Suprapubic skin (tissue), 4 donors: ENCODE data around the gene PTCHD1.

ENCODE experiments used
- CTCF ChIP-seq, 2 donors: fragments of 200-600 bp in 1 of 2; fragments of 450-650 bp in 1 of 2; sonication (generic) in 1 of 2; IDR thresholded peaks; one replicate each; pipeline ENCODE4 v1.5.1; 2016 to 2019; ENCODE audit warnings: antibody characterized with exemption in 2 of 2, mild to moderate bottlenecking in 1 of 2, moderate library complexity in 1 of 2
- EP300 ChIP-seq: sonication (generic); formaldehyde crosslinking; IDR thresholded peaks from one replicate; pipeline ENCODE4 v1.6.1; 2017; ENCODE audit warnings: antibody characterized with exemption
- POLR2A ChIP-seq, 2 donors: fragments of 450-650 bp; IDR thresholded peaks; one replicate each; pipeline ENCODE4 v1.6.1; 2017; ENCODE audit warnings: antibody characterized with exemption in 2 of 2, mild to moderate bottlenecking in 2 of 2, moderate library complexity in 2 of 2
- POLR2AphosphoS5 ChIP-seq, 3 donors: sonication (generic); formaldehyde crosslinking; IDR thresholded peaks; one replicate each; pipeline ENCODE4 v1.6.1; 2017; ENCODE audit warnings: antibody characterized with exemption in 3 of 3

GRCh38 chrX:23373129-23373804, 38.6 kb downstream of the PTCHD1 start:
- TF ChIP-seq CTCF (IDR thresholded peaks at IDR 0.05) (no peak), POLR2AphosphoS5 (IDR thresholded peaks at IDR 0.05) (no peak), POLR2A (IDR thresholded peaks at IDR 0.05) (no peak), EP300 (no peak)
